Mesothelial cell of epicardium (in vitro differentiated cells): Measurements from ENCODE around the gene SMYD1. TPM values are rescaled to one million over a fixed set of nuclear protein-coding genes. Genes with fewer than 3 reads are reported as not detected.
A peak's percentile ranks its signal among the peaks of the same experiment; 100 is the strongest.

Experiments
- DNase-seq, 2 experiments: peaks; one replicate each; pipeline ENCODE4 v3.0.0; 2021; ENCODE audit warnings: low spot score in 2 of 2; ENCODE audit not compliant: unreplicated experiment in 2 of 2
- H3K27ac Mint-ChIP-seq: 2 replicates; pipeline ENCODE4 v1.8.0; 2021; ENCODE audit warnings: mixed read lengths
- H3K27me3 Mint-ChIP-seq: 2 replicates; pipeline ENCODE4 v1.8.0; 2021; ENCODE audit warnings: low read depth, mixed read lengths
- H3K36me3 Mint-ChIP-seq: 2 replicates; pipeline ENCODE4 v1.8.0; 2021; ENCODE audit warnings: mixed read lengths
- H3K4me1 Mint-ChIP-seq: 2 replicates; pipeline ENCODE4 v1.8.0; 2021; ENCODE audit warnings: mixed read lengths
- H3K4me3 Mint-ChIP-seq: 2 replicates; pipeline ENCODE4 v1.8.0; 2021; ENCODE audit warnings: mild to moderate bottlenecking, moderate library complexity, mixed read lengths
- H3K9me3 Mint-ChIP-seq: 2 replicates; pipeline ENCODE4 v1.8.0; 2021; ENCODE audit warnings: mixed read lengths
- total RNA-seq: library from RNA; stranded (reverse); gene quantifications from 3 replicates; pipeline ENCODE4 v1.2.1, GENCODE V29; 2021
- TF ChIP-seq, protein P1 (sequence below): fragments of 200-600 bp; sonication (generic); IDR thresholded peaks from one replicate; pipeline ENCODE4 v1.5.0; 2021; ENCODE audit warnings: antibody characterized with exemption; ENCODE audit not compliant: unreplicated experiment

SMYD1 gene
- total RNA-seq, 1 donor from 2014 or later, result not detected

- Mint-ChIP-seq H3K27ac (peak overlapping the region; percentile 95), H3K4me1 (peaks cover 44% of the 10 kb centered on the region), H3K36me3 (peaks cover 5% of the 10 kb centered on the region), H3K9me3 (no peaks in the 10 kb centered on the region), H3K27me3 (no peaks in the 10 kb centered on the region), H3K4me3 (peak overlapping the region; percentile 89)
- DNase-seq, result no peak
- TF ChIP-seq, protein P1, sequence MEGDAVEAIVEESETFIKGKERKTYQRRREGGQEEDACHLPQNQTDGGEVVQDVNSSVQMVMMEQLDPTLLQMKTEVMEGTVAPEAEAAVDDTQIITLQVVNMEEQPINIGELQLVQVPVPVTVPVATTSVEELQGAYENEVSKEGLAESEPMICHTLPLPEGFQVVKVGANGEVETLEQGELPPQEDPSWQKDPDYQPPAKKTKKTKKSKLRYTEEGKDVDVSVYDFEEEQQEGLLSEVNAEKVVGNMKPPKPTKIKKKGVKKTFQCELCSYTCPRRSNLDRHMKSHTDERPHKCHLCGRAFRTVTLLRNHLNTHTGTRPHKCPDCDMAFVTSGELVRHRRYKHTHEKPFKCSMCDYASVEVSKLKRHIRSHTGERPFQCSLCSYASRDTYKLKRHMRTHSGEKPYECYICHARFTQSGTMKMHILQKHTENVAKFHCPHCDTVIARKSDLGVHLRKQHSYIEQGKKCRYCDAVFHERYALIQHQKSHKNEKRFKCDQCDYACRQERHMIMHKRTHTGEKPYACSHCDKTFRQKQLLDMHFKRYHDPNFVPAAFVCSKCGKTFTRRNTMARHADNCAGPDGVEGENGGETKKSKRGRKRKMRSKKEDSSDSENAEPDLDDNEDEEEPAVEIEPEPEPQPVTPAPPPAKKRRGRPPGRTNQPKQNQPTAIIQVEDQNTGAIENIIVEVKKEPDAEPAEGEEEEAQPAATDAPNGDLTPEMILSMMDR, result no peak
Measured at GRCh38 chr2:88053296-88053695, 14.3 kb upstream of the SMYD1 start.

DNA sequence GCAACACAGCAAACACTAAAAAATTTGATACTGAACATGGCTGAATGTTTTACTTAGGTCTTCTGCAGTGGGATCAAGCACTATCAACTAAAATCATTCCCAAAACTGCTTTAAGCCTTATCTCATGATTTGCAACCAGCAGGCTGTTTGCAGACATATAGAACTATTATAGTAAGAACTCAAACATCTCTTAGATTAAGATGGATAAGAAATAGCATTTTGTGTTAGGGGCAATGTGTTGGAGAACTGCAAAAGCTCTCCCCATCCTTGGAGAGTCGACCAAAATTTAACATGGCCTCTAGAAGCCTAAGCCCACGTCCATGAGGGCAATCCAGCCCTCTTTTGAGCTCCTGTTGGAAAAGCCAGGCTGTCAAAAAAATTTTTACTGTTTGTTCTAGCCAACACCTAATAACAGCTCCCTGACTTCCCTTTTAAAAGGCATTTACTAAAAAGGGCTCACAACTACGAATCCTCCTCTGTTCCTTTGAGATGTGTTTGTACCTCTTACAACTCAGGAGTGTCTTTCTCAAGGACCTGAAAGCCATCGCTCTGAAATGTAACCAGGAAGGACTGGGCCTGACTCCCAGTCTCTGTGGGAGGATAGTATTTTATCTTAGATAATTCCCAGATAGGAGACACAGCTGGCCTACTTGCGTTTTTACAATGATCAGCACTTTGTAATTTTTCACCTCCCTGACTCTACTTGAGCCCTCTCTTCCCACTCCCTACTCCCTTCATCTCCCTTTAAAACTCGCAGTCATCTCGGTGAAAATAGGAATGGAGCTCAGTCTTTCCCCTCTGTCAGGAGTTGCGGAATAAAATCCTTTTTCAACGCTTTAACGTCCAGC lies 13.5 kb upstream of the SMYD1 start:
- Mint-ChIP-seq H3K9me3 (no peaks in the 10 kb centered on the region), H3K4me3 (peak overlapping the region; percentile 89), H3K27me3 (no peaks in the 10 kb centered on the region), H3K36me3 (peaks cover under 1% of the 10 kb centered on the region), H3K27ac (peak overlapping the region; percentile 95), H3K4me1 (peaks cover 44% of the 10 kb centered on the region)
- TF ChIP-seq, protein P1, result no peak
- no peak for DNase-seq

DNA sequence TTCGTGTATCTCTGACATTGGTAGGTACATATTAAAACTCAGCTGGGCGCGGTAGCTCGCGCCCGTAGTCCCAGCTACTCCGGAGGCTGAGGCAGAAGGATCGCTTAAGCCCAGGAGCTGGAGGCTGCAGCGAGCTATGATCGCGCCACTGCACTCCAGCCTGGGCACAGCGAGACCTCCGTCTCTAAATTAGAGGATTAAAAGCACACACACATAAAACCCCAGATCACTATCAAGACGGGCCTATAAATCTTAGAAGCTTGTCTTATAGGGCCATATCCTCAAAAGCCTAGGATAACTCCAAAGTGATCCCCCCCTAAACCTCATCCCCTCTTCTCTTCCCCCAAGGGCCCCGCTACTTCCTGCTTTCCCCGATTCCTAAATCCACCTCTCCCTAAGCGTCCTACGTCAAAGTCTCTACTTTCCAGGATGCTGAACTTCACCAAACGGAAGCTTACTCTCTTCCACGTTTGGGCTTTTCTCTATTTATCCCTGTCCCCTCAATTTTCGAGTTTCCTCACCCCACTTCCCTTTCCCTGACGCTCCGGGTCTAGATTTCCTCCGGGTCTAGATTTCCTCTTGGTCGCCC lies 12.7 kb upstream of the SMYD1 start:
- Mint-ChIP-seq H3K9me3 (no peaks in the 10 kb centered on the region), H3K36me3 (no peaks in the 10 kb centered on the region), H3K27ac (peak overlapping the region; percentile 95), H3K4me3 (peak overlapping the region; percentile 89), H3K27me3 (no peaks in the 10 kb centered on the region), H3K4me1 (peaks cover 44% of the 10 kb centered on the region)
- DNase-seq, result no peak
- TF ChIP-seq, protein P1, result no peak

DNA sequence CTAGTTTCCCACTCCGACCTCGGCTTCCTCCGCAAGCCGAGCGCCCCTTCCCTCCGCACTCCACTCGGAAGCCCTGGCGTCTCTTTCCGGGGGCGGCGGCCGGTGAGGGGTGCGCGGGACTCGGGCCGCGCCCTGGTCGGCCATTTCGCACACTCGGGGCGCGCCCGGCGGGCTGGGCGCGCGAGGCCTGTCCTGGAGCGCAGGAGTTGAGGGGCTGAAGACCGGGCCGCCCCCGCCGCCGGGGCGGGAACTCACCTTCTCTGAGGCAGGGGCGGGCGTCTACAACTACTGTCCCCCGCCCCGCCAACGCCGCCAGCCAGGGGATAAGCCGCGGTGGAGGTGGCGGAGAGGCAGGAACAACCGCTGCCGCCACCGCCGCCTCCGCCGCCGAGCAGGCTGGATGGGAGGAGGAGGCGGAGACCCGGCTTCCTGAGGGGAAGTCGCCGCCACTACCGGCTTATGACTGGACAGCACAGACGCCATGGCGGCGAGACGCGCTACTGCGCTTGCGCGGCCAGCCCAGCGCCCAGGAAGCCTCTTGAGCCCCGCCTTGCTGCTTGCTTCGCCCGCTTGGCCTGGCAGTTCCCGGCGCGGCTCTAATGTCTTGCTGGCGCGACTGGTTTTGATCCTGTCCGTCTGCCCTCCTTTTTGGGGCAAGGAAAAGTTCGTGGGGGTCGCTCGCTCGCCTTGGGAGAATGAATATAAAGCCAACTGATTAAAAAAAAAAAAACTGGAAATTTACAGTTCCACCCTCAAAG lies 12.1 kb upstream of the SMYD1 start, which contains the start of gene KRCC1:
TSS of gene KRCC1 (minus strand) at position 413 of the 758 bp plus-strand sequence. CDS start 27,220 bp downstream, outside the sequence.
- Mint-ChIP-seq H3K9me3 (no peaks in the 10 kb centered on the region), H3K4me3 (peak within 1 kb of the TSS; percentile 89), H3K36me3 (no peaks in the 10 kb centered on the region), H3K27me3 (no peaks in the 10 kb centered on the region), H3K4me1 (peaks cover 44% of the 10 kb centered on the region), H3K27ac (peak within 1 kb of the TSS; percentile 98)
- peak; percentile 89 to 96 for DNase-seq
- TF ChIP-seq, protein P1, result no peak

DNA sequence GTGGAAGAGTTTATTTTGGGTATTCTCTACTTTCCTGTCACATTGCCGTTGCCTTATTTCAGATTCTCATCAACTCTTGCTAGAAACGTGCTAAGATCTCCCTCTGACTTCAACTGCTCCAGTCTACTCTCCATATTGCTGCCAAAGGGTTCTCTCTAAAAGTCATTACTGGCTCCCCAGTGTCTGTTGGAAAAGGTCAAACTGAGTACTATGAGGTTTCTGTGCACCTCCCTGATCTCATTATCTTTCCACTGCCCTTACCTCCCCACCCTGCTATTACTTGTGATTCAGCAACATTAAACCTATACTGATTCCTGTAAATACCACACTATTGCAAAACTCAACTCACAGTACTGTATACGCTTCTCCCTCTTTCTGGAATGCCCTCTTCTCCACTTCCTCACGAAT lies 10.2 kb upstream of the SMYD1 start:
- DNase-seq, result no peak
- Mint-ChIP-seq H3K9me3 (no peaks in the 10 kb centered on the region), H3K4me1 (peaks cover 44% of the 10 kb centered on the region), H3K36me3 (no peaks in the 10 kb centered on the region), H3K4me3 (no peak overlapping the region), H3K27me3 (no peaks in the 10 kb centered on the region), H3K27ac (peak overlapping the region; percentile 2)
- TF ChIP-seq, protein P1, result no peak
